ENCODE results near the gene TTLL7. TPM values are rescaled to one million over a fixed set of nuclear protein-coding genes. Genes with fewer than 3 reads are reported as not detected.

Gene TTLL7
- total and polyA plus RNA-seq, 9 of the 15 experiments (the other 6 are each of a cell fraction or from before 2014, with no cell fraction given), result 0.63 to 2.6 (median 1.7) TPM

DNA sequence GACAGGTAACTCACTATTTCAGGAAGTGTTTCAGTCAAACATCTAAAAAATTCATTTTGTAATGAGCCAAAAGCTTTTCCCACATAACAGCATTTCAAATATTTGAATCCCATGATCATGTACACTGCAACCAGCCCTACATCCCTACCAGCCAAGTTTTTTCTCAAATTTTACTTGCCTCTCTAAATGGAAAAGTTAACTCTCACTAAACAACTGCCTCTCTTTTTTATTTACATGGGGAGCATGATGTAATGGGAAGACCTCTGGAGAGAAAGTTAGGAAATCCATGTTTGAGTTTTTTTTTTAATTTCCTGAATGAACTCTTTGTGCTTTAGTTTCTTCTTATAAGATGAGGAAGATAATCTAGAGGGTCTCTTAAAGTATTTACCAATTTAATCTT is 70.5 kb downstream of the TTLL7 start:
- Histone ChIP-seq H3K36me3 (ENCODE audit: control insufficient read depth, insufficient read depth, low read length) (no peaks in the 10 kb centered on the region), H3K79me2 (ENCODE audit: control insufficient read depth, insufficient read depth, low read length) (no peaks in the 10 kb centered on the region), H3K4me1 (replicated peaks in 1 of 2; ENCODE audit: control insufficient read depth in 2 of 2, insufficient read depth in 2 of 2, low read length in 2 of 2) (peaks cover 0 to 7% of the 10 kb centered on the region in 2 experiments; a peak in 1 of 5 replicates), H2AFZ (ENCODE audit: low read depth, low read length) (no peak overlapping the region), H4K20me1 (replicated peaks; ENCODE audit: control insufficient read depth, insufficient read depth, low read length) (no peaks in the 10 kb centered on the region), H3K9me1 (ENCODE audit: control insufficient read depth, insufficient read depth, low read length) (no peaks in the 10 kb centered on the region), H3K4me2 (ENCODE audit: insufficient read depth, low read length) (no peak overlapping the region), H3K9ac (ENCODE audit: insufficient read depth in 1 of 2, low read depth in 2 of 2, low read length in 2 of 2) (no peak overlapping the region), H3K27ac (ENCODE audit: extremely low read depth, low read depth, low read length) (no peak overlapping the region), H3K27me3 (ENCODE audit: control insufficient read depth in 2 of 2, insufficient read depth in 2 of 2, low read length in 2 of 2) (no peaks in the 10 kb centered on the region), H3K4me3 (no peak overlapping the region), H3K9me3 (replicated peaks; ENCODE audit: control insufficient read depth, insufficient read depth, low read depth, low read length) (no peaks in the 10 kb centered on the region)
- DNase-seq (ENCODE audit: extremely low read depth in 1 of 4, low spot score in 3 of 4), result no peak
- in situ Hi-C loops (cut with MboI), result loop anchor here (10.0 kb wide), 3 partner anchors 196 to 816 kb away; no protein-coding TSS in a partner anchor
- CTCF ChIA-PET (ENCODE audit: low intra/inter-chr PET ratio), result no interaction called here
- intact Hi-C loops (cut with micrococcal nuclease), result no loop called here
- TF ChIP-seq, protein P1, sequence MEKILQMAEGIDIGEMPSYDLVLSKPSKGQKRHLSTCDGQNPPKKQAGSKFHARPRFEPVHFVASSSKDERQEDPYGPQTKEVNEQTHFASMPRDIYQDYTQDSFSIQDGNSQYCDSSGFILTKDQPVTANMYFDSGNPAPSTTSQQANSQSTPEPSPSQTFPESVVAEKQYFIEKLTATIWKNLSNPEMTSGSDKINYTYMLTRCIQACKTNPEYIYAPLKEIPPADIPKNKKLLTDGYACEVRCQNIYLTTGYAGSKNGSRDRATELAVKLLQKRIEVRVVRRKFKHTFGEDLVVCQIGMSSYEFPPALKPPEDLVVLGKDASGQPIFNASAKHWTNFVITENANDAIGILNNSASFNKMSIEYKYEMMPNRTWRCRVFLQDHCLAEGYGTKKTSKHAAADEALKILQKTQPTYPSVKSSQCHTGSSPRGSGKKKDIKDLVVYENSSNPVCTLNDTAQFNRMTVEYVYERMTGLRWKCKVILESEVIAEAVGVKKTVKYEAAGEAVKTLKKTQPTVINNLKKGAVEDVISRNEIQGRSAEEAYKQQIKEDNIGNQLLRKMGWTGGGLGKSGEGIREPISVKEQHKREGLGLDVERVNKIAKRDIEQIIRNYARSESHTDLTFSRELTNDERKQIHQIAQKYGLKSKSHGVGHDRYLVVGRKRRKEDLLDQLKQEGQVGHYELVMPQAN (IDR thresholded peaks at IDR 0.05; ENCODE audit: borderline replicate concordance), result no peak
- TF ChIP-seq PRMT5 (CRISPR knock-in tag; IDR thresholded peaks at IDR 0.05) (no peak), ZNF140 (CRISPR knock-in tag; IDR thresholded peaks at IDR 0.05) (no peak), SRSF7 (optimal IDR thresholded peaks at IDR 0.05; ENCODE audit: low read depth, low read length) (no peak), NFE2L1 (tag; IDR thresholded peaks at IDR 0.05; ENCODE audit: borderline replicate concordance, low read depth) (no peak), HNRNPL (IDR thresholded peaks at IDR 0.05; ENCODE audit: low read depth, low read length) (no peak), FOXP1 (CRISPR knock-in tag; IDR thresholded peaks at IDR 0.05) (no peak), NCOA1 (IDR thresholded peaks at IDR 0.05; ENCODE audit: low read depth) (no peak), PYGO2 (tag; IDR thresholded peaks at IDR 0.05) (no peak), ZFP1 (CRISPR knock-in tag; IDR thresholded peaks at IDR 0.05) (no peak), MED1 (CRISPR knock-in tag; IDR thresholded peaks at IDR 0.05; ENCODE audit: borderline replicate concordance) (no peak), BRCA1 (IDR thresholded peaks at IDR 0.05) (no peak), BRCA1 (CRISPR knock-in tag; IDR thresholded peaks at IDR 0.05) (no peak)
- TF ChIP-seq, protein P2, sequence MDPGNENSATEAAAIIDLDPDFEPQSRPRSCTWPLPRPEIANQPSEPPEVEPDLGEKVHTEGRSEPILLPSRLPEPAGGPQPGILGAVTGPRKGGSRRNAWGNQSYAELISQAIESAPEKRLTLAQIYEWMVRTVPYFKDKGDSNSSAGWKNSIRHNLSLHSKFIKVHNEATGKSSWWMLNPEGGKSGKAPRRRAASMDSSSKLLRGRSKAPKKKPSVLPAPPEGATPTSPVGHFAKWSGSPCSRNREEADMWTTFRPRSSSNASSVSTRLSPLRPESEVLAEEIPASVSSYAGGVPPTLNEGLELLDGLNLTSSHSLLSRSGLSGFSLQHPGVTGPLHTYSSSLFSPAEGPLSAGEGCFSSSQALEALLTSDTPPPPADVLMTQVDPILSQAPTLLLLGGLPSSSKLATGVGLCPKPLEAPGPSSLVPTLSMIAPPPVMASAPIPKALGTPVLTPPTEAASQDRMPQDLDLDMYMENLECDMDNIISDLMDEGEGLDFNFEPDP (CRISPR knock-in tag; IDR thresholded peaks at IDR 0.05), result no peak
- ATAC-seq, result no peak
- POLR2A ChIA-PET, result no interaction called here
- FAIRE-seq, result no peak
- BruUV-seq (replicated peaks), result no TSS peak
